HEK293 (cell line): ENCODE data around the gene SET.

Experiments used
- CTCF ChIP-seq: fragments of 450-650 bp; formaldehyde crosslinking; IDR thresholded peaks from 2 replicates; pipeline ENCODE4 v1.5.1; 2016; ENCODE audit warnings: missing biosample characterization, missing genetic modification characterization
- HOXD13 ChIP-seq: sonication (generic); formaldehyde crosslinking; IDR thresholded peaks from 2 replicates; pipeline ENCODE4 v1.8.0; 2022; ENCODE audit warnings: missing genetic modification reagents, borderline replicate concordance
- REST ChIP-seq: fragments of 450-650 bp; formaldehyde crosslinking; IDR thresholded peaks from 2 replicates; pipeline ENCODE4 v1.5.1; 2016; ENCODE audit warnings: missing biosample characterization, missing genetic modification characterization
- ZBTB1 ChIP-seq: fragments of 450-650 bp; formaldehyde crosslinking; IDR thresholded peaks from 2 replicates; pipeline ENCODE4 v1.5.1; 2016; ENCODE audit warnings: missing biosample characterization, missing genetic modification characterization
- ZBTB8A ChIP-seq: fragments of 450-650 bp; formaldehyde crosslinking; IDR thresholded peaks from 2 replicates; pipeline ENCODE4 v1.5.1; 2016; ENCODE audit warnings: missing biosample characterization, missing genetic modification characterization
- ZNF18 ChIP-seq: fragments of 450-650 bp; formaldehyde crosslinking; IDR thresholded peaks from 2 replicates; pipeline ENCODE4 v1.5.1; 2016; ENCODE audit warnings: missing biosample characterization, missing genetic modification characterization
- ZNF239 ChIP-seq: fragments of 450-650 bp; formaldehyde crosslinking; IDR thresholded peaks from 2 replicates; pipeline ENCODE4 v1.5.1; 2016; ENCODE audit warnings: missing biosample characterization, missing genetic modification characterization
- ZNF292 ChIP-seq: fragments of 450-650 bp; formaldehyde crosslinking; IDR thresholded peaks from 2 replicates; pipeline ENCODE4 v1.5.1; 2016; ENCODE audit warnings: low read depth, missing biosample characterization, missing genetic modification characterization, borderline replicate concordance
- ZNF350 ChIP-seq: fragments of 450-650 bp; formaldehyde crosslinking; IDR thresholded peaks from 2 replicates; pipeline ENCODE4 v1.5.0; 2017; ENCODE audit warnings: missing biosample characterization, mild to moderate bottlenecking, missing genetic modification characterization

- TF ChIP-seq REST (tag by site-specific recombination) (no peak), ZNF18 (no peak), ZNF350 (tag by site-specific recombination) (no peak), ZBTB1 (no peak), HOXD13 (CRISPR knock-in tag) (no peak), ZNF239 (tag by site-specific recombination) (no peak), ZBTB8A (no peak), CTCF (tag by site-specific recombination) (no peak), ZNF292 (no peak)
Measured at GRCh38 chr9:128729302-128729701, 40.3 kb downstream of the SET start.
